ENCODE results near the gene TRAPPC14.
"Not testable (repeated sequence)": the region's sequence is repeated elsewhere in the genome, so short reads cannot be mapped to it uniquely, and the experiment has no call there.

Gene TRAPPC14

GRCh38 chr7:100148225-100148558 is 10.3 kb downstream of the TRAPPC14 start:
- peak overlapping the region; percentile 32 for H3K4me3 ChIP-seq (ENCODE audit: low read depth, low read length)

GRCh38 chr7:100147278-100147677 is 11.2 kb downstream of the TRAPPC14 start:
- no peak overlapping the region for H3K4me3 ChIP-seq (ENCODE audit: low read depth, low read length)
- TF ChIP-seq CTCF (IDR thresholded peaks at IDR 0.05; ENCODE audit: low read depth, low read length): no peak

More at GRCh38 chr7:100148225-100148558, 10.3 kb downstream of the TRAPPC14 start:
- TF ChIP-seq CTCF (IDR thresholded peaks at IDR 0.05; ENCODE audit: low read depth, low read length): no peak

GRCh38 chr7:100146350-100146749 is 12.2 kb downstream of the TRAPPC14 start:
- not testable (repeated sequence) for H3K4me3 ChIP-seq (ENCODE audit: low read depth, low read length)

GRCh38 chr7:100142461-100142860 is 16.1 kb downstream of the TRAPPC14 start:
- no peak for TF ChIP-seq CTCF (IDR thresholded peaks at IDR 0.05; ENCODE audit: low read depth, low read length)
- no peak overlapping the region for H3K4me3 ChIP-seq (ENCODE audit: low read depth, low read length)

GRCh38 chr7:100141555-100141949 is 17.0 kb downstream of the TRAPPC14 start:
- no peak for TF ChIP-seq CTCF (IDR thresholded peaks at IDR 0.05; ENCODE audit: low read depth, low read length)
- no peak overlapping the region for H3K4me3 ChIP-seq (ENCODE audit: low read depth, low read length)

GRCh38 chr7:100137851-100138760 is 20.4 kb downstream of the TRAPPC14 start:
- H3K4me3 ChIP-seq (ENCODE audit: low read depth, low read length): no peak overlapping the region
- no peak for TF ChIP-seq CTCF (IDR thresholded peaks at IDR 0.05; ENCODE audit: low read depth, low read length)

- no peak overlapping the region for H3K4me3 ChIP-seq (ENCODE audit: low read depth, low read length)
- peak; percentile 91 for TF ChIP-seq CTCF (IDR thresholded peaks at IDR 0.05; ENCODE audit: low read depth, low read length)
Measured at GRCh38 chr7:100132697-100133151, 25.8 kb downstream of the TRAPPC14 start.

All from WI38 (cell line).